WI38 (cell line): ENCODE measurements around the gene ALDH16A1.

ENCODE experiments used
- H3K4me3 ChIP-seq: 2 replicates; pipeline ENCODE4 v1.5.1; 2011; ENCODE audit warnings: low read depth, mild to moderate bottlenecking, control low read depth, low read length
- CTCF ChIP-seq: IDR thresholded peaks from 2 replicates; pipeline ENCODE4 v1.5.1; 2012; ENCODE audit warnings: low read depth, mild to moderate bottlenecking, control low read depth, low read length

The ALDH16A1 gene

DNA sequence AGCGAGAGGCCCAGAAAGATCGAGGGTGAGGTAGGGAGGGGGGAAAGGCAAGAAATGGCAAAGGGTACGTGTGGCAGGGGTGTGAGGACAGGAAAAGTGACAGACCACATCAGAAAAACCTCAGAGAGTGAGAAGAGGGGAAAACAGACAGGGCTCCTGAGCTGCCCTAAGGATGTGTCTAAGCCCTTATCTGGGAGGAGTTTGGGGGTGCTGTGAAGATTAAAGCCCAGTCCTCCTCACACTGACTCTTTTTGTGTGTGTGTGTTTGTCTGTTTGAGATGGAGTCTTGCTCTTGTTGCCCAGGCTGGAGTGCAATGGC, 29.1 kb upstream of the ALDH16A1 start:
- TF ChIP-seq CTCF: no peak
- no peak overlapping the region for H3K4me3 ChIP-seq

DNA sequence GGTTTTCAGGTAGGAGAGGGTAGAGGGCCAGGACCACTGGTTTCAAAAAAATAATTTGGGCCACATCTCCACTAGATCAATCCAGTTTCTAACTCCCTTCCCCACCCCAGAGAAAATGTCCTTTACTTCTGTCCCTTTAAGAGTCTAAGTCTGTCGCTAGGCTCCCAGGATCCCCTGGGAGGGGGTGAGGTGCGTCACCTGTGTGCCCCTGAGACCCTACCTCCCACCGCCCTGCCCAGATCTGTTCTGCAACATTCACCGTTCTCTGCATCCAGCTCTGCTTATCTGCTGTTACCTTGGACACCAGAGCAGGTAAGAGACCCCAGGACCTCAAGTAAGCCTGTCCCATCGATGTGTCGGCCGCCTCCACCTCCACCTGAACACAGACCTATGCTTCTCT, 27.8 kb upstream of the ALDH16A1 start, which contains the start of gene GFY:
Gene GFY, plus strand, starts transcription at position 211 of the 400 bp plus-strand sequence. CDS start 1,043 bp downstream, outside the sequence.
- TF ChIP-seq CTCF: no peak
- no peak within 1 kb of the TSS for H3K4me3 ChIP-seq

GRCh38 chr19:49425922-49426592, 27.0 kb upstream of the ALDH16A1 start:
- no peak overlapping the region for H3K4me3 ChIP-seq
- no peak for TF ChIP-seq CTCF

- H3K4me3 ChIP-seq: no peak overlapping the region
- TF ChIP-seq CTCF: no peak
These were observed 25.7 kb upstream of the ALDH16A1 start for GRCh38 chr19:49427339-49427738.

- H3K4me3 ChIP-seq: no peak overlapping the region
- no peak for TF ChIP-seq CTCF
These were observed 25.0 kb upstream of the ALDH16A1 start for GRCh38 chr19:49427855-49428546.

- TF ChIP-seq CTCF: no peak
- no peak overlapping the region for H3K4me3 ChIP-seq
These were observed 24.2 kb upstream of the ALDH16A1 start for GRCh38 chr19:49428547-49429451.

GRCh38 chr19:49430172-49430677, 22.8 kb upstream of the ALDH16A1 start:
- no peak overlapping the region for H3K4me3 ChIP-seq
- TF ChIP-seq CTCF: no peak
